Omental fat pad (tissue), 4 donors: ENCODE results near the gene IQCK. TPM values are rescaled to one million over a fixed set of nuclear protein-coding genes. Genes with fewer than 3 reads are reported as not detected.

ENCODE experiments used
- ATAC-seq: fragments of 150-250 bp; one replicate; pipeline ENCODE4 v1.9.1; 2016; ENCODE audit warnings: mild to moderate bottlenecking, moderate library complexity; ENCODE audit not compliant: low FRiP score
- DNase-seq: peaks from one replicate; pipeline ENCODE4 v3.0.0-alpha.2; 2019; ENCODE audit warnings: low spot score
- CTCF ChIP-seq, 3 donors: fragments of 450-650 bp; IDR thresholded peaks; one replicate each; pipeline ENCODE4 v1.5.1; 2016 to 2017; ENCODE audit warnings: antibody characterized with exemption in 3 of 3, mild to moderate bottlenecking in 3 of 3, moderate library complexity in 2 of 3
- total RNA-seq, 4 donors: library from RNA; depleted of rRNA; stranded (reverse); fragments of >200 nt; gene quantifications; one replicate each; pipeline ENCODE4 v1.1.0, GENCODE V29; 2016

Gene IQCK
- total RNA-seq, 4 donors from 2014 or later, result 14.5 to 28.2 (median 18.9) TPM

GRCh38 chr16:19833176-19833575 lies 115.1 kb downstream of the IQCK start:
- ATAC-seq, result no peak
- DNase-seq, result no peak
- no peak for TF ChIP-seq CTCF (IDR thresholded peaks at IDR 0.05)

GRCh38 chr16:19833581-19833980 lies 115.5 kb downstream of the IQCK start:
- DNase-seq (no peak), ATAC-seq (no peak)
- no peak for TF ChIP-seq CTCF (IDR thresholded peaks at IDR 0.05)

GRCh38 chr16:19835196-19835595 lies 117.1 kb downstream of the IQCK start:
- no peak for DNase-seq
- no peak for ATAC-seq
- no peak for TF ChIP-seq CTCF (IDR thresholded peaks at IDR 0.05)

GRCh38 chr16:19835968-19836421 lies 117.9 kb downstream of the IQCK start:
- no peak for ATAC-seq
- no peak for DNase-seq
- no peak for TF ChIP-seq CTCF (IDR thresholded peaks at IDR 0.05)

GRCh38 chr16:19837331-19837980 lies 119.4 kb downstream of the IQCK start:
- ATAC-seq (no peak), DNase-seq (no peak)
- no peak for TF ChIP-seq CTCF (IDR thresholded peaks at IDR 0.05)

GRCh38 chr16:19837984-19838707 lies 120.1 kb downstream of the IQCK start:
- DNase-seq (no peak), ATAC-seq (no peak)
- no peak for TF ChIP-seq CTCF (IDR thresholded peaks at IDR 0.05)
